GM12891 (cell line): ENCODE results near the gene MT1H.

Experiments
- DNase-seq: peaks from one replicate; pipeline ENCODE4 v3.0.0; 2011; ENCODE audit warnings: low spot score; ENCODE audit not compliant: insufficient read length
- FAIRE-seq: peaks from 2 replicates; lab custom pipeline; 2011; peaks lifted over from hg19 to GRCh38; lab: Jason Lieb, UNC
- PAX5 ChIP-seq: IDR thresholded peaks from 2 replicates; pipeline ENCODE4 v1.6.1; 2011; ENCODE audit warnings: low read length, moderate library complexity, mild to moderate bottlenecking; ENCODE audit not compliant: insufficient read depth, severe bottlenecking
- POLR2A ChIP-seq: IDR thresholded peaks from 2 replicates; pipeline ENCODE4 v1.6.1; 2011; ENCODE audit warnings: low read depth, low read length, control low read depth
- POLR2AphosphoS5 ChIP-seq: IDR thresholded peaks from 2 replicates; pipeline ENCODE4 v1.6.1; 2011; ENCODE audit warnings: low read depth, low read length, control low read depth
- POU2F2 ChIP-seq: IDR thresholded peaks from 2 replicates; pipeline ENCODE4 v1.6.1; 2011; ENCODE audit warnings: low read depth, mild to moderate bottlenecking, control low read depth, low read length, moderate library complexity
- SPI1 ChIP-seq: IDR thresholded peaks from 2 replicates; pipeline ENCODE4 v1.6.1; 2011; ENCODE audit warnings: low read depth, low read length, control low read depth
- TAF1 ChIP-seq: IDR thresholded peaks from 2 replicates; pipeline ENCODE4 v1.6.1; 2011; ENCODE audit warnings: low read depth, low read length, control low read depth

MT1H gene

DNA sequence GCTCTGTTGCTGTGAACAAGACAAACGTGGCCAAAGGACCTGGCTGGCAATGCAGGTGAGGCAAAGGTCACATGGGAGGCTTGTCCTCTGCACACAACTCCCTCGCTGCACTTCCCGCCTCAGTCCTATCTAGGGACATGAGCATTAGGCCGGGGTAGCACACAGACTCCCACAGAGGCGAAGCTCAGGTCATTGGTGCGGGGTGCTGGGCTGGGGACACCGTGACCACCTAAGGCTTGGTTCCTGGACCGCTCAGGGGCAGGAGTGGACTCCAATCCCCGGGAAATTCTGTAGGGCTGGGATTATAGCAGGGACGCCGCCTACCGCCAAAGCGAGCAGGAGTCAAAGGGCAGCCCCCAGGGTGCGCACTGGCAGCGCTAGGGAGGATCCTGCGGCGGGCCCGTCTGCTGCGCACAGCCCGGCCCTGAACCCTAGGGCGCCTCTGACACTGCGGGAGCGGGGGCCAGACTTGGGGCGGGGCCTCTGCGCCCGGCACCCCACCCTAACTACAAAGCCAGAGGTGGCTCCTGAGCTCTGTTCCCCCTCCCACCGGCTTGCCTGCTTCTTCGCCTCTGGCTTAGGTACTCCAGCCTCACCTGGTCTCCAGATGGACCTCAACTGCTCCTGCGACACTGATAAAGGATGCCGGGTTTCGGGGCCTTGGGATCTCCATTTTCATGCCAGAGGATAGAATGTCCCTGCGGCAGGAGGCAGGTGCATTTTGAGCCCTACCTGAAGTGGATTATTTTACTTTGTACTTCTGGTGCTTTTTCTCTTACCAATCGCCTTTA is 21.8 kb upstream of the MT1H start:
- no peak for DNase-seq
- no peak for TF ChIP-seq SPI1
- TF ChIP-seq POU2F2: no peak
- TF ChIP-seq TAF1: no peak
- no peak for TF ChIP-seq PAX5
- TF ChIP-seq POLR2A: no peak
- TF ChIP-seq POLR2AphosphoS5: no peak
- no peak for FAIRE-seq

DNA sequence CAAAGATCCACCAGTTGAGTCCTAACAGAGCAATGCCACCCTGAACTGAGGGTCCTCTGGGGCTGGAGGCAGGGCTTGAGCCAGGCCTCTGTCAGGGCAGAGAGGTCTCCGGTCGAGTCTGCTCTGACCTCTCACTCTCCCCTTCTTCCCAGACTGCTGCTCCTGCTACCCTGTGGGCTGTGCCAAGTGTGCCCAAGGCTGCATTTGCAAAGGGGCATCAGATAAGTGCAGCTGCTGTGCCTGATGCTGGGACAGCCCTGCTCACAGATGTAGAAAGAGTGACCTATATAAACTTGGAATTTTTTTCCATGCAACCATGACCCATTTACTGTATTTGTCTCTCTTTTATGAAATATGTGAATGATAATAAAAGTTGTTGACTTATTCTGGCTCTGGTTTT is 20.3 kb upstream of the MT1H start:
- TF ChIP-seq SPI1 (no peak), POU2F2 (no peak)
- no peak for FAIRE-seq
- no peak for DNase-seq

DNA sequence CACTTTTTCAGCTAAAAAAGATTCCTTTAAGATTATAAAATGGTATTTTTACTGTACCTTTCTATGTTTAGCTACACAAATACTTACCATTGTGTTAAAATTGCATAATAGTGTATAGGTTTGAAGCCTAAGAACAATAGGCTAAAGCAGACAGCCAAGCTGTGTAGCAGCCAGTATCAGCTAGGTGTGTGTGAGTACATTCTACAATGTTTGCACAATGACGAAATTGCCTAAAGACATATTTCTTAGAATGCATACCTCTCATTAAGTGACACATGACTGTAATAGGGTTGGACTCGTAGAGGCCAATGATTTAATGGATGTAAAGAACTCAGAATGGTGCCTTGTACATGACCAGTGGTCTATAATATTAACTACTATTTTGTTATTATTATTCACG is 19.8 kb upstream of the MT1H start:
- TF ChIP-seq PAX5 (no peak), SPI1 (no peak), POU2F2 (no peak), POLR2A (no peak), POLR2AphosphoS5 (no peak), TAF1 (no peak)
- DNase-seq: no peak
- no peak for FAIRE-seq

DNA sequence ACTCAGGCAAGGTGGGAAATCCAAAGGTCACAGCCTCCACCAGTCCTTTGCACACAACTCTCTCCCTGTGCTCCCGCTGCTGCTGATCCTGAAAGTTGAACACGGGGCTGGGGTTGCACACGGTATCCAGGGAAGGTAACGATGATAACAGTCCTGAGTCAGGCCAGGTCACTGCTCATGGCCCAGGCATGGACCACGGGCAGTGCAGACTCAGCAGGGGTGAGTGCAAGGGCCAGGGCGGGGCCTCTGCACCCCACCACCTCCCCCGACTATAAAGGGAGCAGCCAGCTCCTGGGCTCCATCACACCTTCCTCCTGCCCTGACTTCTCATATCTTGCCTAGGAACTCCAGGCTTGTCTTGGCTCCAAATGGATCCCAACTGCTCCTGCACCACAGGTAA is 18.0 kb upstream of the MT1H start, which contains the start of gene MT1B:
MT1B (plus strand) TSS at position 301 of the 400 bp plus-strand sequence; CDS start at position 369, 68 bp downstream.
- FAIRE-seq (no peak), DNase-seq (no peak)
- TF ChIP-seq POLR2AphosphoS5: no peak
- no peak for TF ChIP-seq POLR2A
- TF ChIP-seq PAX5: no peak
- TF ChIP-seq SPI1: no peak
- TF ChIP-seq POU2F2: no peak
- no peak for TF ChIP-seq TAF1

DNA sequence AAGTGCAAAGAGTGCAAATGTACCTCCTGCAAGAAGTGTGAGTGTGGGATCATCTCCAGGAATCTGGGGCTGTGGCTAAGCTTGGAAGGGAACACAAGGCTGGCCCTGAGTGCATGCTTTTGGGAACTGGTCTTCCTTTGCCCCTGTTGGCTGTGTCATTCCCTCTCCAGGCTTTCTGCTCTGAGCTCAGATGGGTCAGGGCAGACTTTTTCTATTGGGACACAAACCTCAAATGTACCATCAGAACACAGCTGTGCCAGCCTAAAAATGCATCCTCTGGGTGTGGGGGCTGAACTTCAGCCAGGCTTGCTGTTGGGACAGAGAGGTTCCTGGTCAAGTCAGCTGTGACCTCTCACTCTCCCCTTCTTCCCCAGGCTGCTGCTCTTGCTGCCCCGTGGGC is 17.0 kb upstream of the MT1H start:
- TF ChIP-seq SPI1: no peak
- TF ChIP-seq POU2F2: no peak
- no peak for TF ChIP-seq PAX5
- no peak for TF ChIP-seq POLR2A
- TF ChIP-seq TAF1: no peak
- no peak for TF ChIP-seq POLR2AphosphoS5
- FAIRE-seq: no peak
- no peak for DNase-seq

DNA sequence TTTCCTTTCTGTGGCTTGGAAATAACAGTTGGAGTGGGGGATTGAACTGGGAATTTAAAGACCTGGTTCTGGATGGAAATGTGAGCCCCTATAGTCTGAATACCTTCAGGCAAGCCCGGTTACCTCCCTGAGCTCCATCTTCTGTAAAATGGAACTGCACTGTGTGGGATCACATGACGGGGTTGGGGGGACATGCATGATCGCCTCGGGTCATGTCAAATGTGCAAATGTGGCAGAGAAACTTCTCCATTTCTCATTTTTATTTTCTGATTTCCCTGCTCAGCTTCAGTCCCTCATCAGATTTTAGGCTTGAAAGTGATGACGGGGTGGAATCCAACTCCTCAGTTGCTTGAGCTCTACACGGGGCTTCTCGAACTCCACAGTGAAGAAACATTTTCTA is 16.4 kb upstream of the MT1H start:
- DNase-seq (no peak), FAIRE-seq (no peak)
- TF ChIP-seq PAX5: no peak
- TF ChIP-seq SPI1: no peak
- TF ChIP-seq POLR2A: no peak

DNA sequence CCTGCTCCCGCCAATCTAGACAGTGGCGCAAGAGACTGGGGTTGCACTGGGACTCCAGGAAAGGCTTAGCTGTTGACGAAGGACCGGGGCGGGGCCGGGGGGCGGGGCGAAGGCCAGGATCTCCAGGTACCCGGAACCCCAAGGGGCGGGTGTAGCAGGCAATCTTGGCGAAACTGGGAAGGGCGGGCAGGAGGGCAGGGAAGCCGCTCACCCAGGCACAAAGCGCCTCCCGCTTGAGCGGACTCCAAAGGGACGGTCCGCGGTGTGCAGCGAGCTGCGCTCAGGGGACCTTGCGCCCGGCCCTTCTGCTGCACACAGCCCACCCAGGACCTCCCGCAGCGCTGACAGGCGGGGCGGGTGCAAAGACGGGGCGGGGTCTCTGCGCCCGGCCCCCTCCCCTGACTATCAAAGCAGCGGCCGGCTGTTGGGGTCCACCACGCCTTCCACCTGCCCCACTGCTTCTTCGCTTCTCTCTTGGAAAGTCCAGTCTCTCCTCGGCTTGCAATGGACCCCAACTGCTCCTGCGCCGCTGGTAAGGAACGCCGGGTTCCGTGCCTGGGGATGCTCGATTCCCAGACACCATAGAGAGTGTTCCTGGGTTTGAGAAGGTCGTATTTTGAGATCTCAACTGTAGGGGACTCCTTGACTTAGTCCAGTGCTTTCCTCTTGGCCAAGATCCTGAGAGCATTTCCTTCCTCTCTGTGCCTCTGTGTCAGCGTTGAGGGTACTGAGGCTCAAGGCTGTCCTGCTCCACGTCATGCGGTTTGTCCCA is 11.9 kb upstream of the MT1H start, which contains the start of gene MT1F:
MT1F (plus strand) TSS at position 405 of the 772 bp plus-strand sequence; CDS start at position 505, 100 bp downstream.
- DNase-seq: no peak
- TF ChIP-seq SPI1 (no peak), POLR2AphosphoS5 (no peak)
- FAIRE-seq: no peak

DNA sequence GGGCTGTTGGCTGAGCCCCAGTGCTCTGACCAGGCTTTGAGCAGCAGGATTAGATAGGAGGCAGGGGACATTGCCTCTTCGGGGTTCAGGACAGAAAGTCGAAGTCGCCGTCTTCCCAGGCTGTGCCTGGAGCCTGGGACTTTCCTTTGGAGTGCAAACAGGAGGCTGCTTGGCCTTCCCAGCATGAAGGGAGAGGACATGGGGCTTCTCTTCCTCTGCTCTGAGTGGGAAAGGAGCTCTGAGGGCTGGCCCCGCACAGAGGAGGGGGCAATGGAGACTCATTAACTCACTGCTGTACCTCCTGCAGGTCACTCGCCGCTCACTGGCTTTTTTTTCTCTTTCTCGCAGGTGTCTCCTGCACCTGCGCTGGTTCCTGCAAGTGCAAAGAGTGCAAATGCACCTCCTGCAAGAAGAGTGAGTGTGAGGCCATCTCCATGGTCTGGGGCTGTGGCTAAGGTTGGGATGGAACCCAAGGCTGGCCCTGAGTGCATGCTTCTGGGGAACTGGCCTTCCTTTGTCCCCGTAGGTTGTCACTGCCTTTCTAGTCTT is 11.2 kb upstream of the MT1H start:
- TF ChIP-seq PAX5: no peak
- no peak for TF ChIP-seq SPI1
- no peak for TF ChIP-seq POLR2AphosphoS5
- TF ChIP-seq POU2F2: no peak
- no peak for TF ChIP-seq TAF1
- TF ChIP-seq POLR2A: no peak
- FAIRE-seq (no peak), DNase-seq (no peak)

DNA sequence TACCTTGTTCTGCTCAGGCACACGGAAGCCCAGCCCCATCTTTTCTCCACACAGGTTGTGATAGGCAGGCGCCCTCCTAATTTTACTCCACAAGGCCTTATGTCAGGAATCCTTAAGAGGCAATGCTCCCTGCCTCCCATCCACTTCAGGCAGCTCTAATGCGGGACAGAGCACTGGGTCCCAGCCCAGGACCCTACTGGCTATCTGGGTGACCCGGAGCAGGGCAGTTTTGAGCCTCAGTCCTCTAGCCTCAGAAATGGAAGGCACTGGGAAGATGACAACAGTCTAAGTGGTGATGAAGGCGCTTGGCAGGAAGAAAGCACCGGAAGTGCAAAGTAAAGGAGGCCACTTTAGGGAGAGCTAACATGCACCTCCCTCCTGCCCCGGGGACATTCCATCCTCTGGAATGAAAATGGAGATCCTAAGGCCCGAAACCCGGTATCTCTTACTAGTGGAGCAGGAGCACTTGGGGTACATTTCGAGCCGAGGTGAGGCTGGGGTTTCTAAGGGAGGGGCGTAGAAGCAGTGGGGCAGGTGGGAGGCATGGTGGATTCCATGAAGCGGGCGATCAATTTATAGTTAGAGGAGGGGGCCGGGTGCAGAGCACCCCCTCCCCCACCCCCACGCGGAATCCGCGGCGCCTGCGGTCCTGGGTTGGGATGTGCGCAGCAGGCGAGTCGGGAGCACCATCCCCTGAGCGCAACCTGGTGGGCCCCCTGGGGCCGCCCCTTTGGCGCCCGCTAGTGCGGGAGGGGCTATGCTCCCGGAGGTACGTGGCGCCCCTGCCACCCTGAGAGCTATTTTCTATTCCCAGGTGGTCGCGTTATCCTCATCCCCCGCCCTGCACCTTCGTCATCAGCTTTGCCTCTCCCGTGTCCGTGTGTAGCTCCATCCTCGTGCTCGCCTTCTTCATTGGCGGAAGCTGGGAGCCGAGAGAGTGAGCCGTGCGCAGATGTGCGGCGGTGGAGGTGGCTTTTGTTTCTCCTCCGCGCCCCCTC is 7.0 kb upstream of the MT1H start:
- FAIRE-seq (no peak), DNase-seq (no peak)
- TF ChIP-seq POLR2AphosphoS5 (no peak), TAF1 (no peak), PAX5 (no peak), POLR2A (no peak), SPI1 (no peak), POU2F2 (no peak)
